ENCODE data around the gene IL2.

IL2 gene

DNA sequence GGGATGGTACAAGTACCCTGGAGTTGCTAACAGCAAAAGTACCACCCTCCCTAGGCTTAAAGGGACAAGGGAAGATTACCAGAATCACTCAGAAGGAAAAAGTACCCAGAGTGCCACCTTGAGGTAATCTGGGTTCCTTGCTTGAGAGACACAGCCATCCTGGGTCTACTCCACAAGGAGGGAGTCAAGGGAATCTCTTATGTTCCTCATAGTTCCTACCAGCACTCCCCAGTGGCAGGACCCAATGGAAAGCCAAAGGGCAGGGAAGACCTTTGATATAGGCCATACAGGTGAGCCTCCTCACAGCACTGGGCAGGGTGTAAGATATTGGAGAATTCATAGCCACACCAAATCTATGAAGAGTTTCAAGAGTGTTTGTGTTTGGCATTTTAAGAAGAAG is 5.7 kb downstream of the IL2 start:
- no peaks in the 10 kb centered on the region for H3K36me3 ChIP-seq (ENCODE audit: insufficient read depth, low read length)
- H3K9ac ChIP-seq (ENCODE audit: low read depth, low read length) = no peak overlapping the region
- H3K9me3 ChIP-seq (ENCODE audit: control insufficient read depth, insufficient read depth, low read length) = no peaks in the 10 kb centered on the region
- H3K4me1 ChIP-seq (ENCODE audit: insufficient read depth, low read length) = no peaks in the 10 kb centered on the region

GRCh38 chr4:122434285-122434684 is 22.2 kb downstream of the IL2 start:
- Histone ChIP-seq H3K36me3 (ENCODE audit: insufficient read depth, low read length) (no peaks in the 10 kb centered on the region), H3K4me1 (ENCODE audit: insufficient read depth, low read length) (no peaks in the 10 kb centered on the region), H3K9ac (ENCODE audit: low read depth, low read length) (no peak overlapping the region), H3K9me3 (ENCODE audit: control insufficient read depth, insufficient read depth, low read length) (no peaks in the 10 kb centered on the region)

- Histone ChIP-seq H3K36me3 (ENCODE audit: insufficient read depth, low read length) (no peaks in the 10 kb centered on the region), H3K9ac (ENCODE audit: low read depth, low read length) (no peak overlapping the region), H3K4me1 (ENCODE audit: insufficient read depth, low read length) (no peaks in the 10 kb centered on the region), H3K9me3 (ENCODE audit: control insufficient read depth, insufficient read depth, low read length) (no peaks in the 10 kb centered on the region)
These were observed 25.2 kb downstream of the IL2 start for GRCh38 chr4:122431351-122431750.

- Histone ChIP-seq H3K36me3 (ENCODE audit: insufficient read depth, low read length) (no peaks in the 10 kb centered on the region), H3K4me1 (ENCODE audit: insufficient read depth, low read length) (no peaks in the 10 kb centered on the region), H3K9ac (ENCODE audit: low read depth, low read length) (no peak overlapping the region), H3K9me3 (ENCODE audit: control insufficient read depth, insufficient read depth, low read length) (no peaks in the 10 kb centered on the region)
These were observed 33.3 kb downstream of the IL2 start for GRCh38 chr4:122423246-122423645.

- Histone ChIP-seq H3K9me3 (ENCODE audit: control insufficient read depth, insufficient read depth, low read length) (no peaks in the 10 kb centered on the region), H3K9ac (ENCODE audit: low read depth, low read length) (no peak overlapping the region), H3K4me1 (ENCODE audit: insufficient read depth, low read length) (no peaks in the 10 kb centered on the region), H3K36me3 (ENCODE audit: insufficient read depth, low read length) (no peaks in the 10 kb centered on the region)
These were observed 44.0 kb downstream of the IL2 start for GRCh38 chr4:122412547-122412946.

DNA sequence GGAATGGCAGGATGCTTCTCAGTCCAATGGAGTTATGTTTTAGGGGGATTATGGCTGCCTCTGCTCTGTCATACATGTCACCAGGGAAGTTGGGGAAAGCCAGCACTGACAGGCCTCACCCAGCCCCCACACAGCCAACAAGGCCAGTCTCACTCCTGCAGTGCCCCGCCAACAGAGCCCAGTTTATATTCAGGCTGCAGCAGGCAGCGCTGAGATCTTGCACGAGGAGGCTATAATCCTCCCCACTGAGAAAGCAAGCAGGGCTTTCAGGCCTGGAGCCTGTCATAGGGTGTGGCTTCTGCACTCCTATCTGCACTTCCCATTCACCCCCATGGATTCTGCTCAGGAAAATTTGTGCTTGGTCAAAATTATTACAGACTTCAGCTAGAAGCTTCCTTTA is 52.7 kb downstream of the IL2 start:
- Histone ChIP-seq H3K4me1 (ENCODE audit: insufficient read depth, low read length) (no peaks in the 10 kb centered on the region), H3K36me3 (ENCODE audit: insufficient read depth, low read length) (no peaks in the 10 kb centered on the region), H3K9me3 (ENCODE audit: control insufficient read depth, insufficient read depth, low read length) (no peaks in the 10 kb centered on the region), H3K9ac (ENCODE audit: low read depth, low read length) (no peak overlapping the region)

Measured in ES-I3 (cell line).